H1 (cell line): ENCODE data around the gene AIF1. TPM values are rescaled to one million over a fixed set of nuclear protein-coding genes. Genes with fewer than 3 reads are reported as not detected.

ENCODE experiments used
- ASH2L ChIP-seq: fragments of 200-600, 300-600 bp; sonication (generic); IDR thresholded peaks from one replicate; pipeline ENCODE4 v1.7.1; 2017; ENCODE audit warnings: low read length
- BCL11A ChIP-seq, 2 experiments: IDR thresholded peaks; one replicate each; pipeline ENCODE4 v1.6.1; 2011; ENCODE audit warnings: low read depth in 2 of 2, low read length in 2 of 2, mild to moderate bottlenecking in 2 of 2
- CBX5 ChIP-seq: fragments of 300-800, 300-1000 bp; sonication (generic); IDR thresholded peaks from 2 replicates; pipeline ENCODE4 v1.7.1; 2016; ENCODE audit warnings: antibody characterized with exemption, low read length, low read depth
- CHD2 ChIP-seq: IDR thresholded peaks from 2 replicates; pipeline ENCODE4 v1.6.1; 2012; ENCODE audit warnings: low read length, improper control_type of control experiment
- EGR1 ChIP-seq: IDR thresholded peaks from 2 replicates; pipeline ENCODE4 v1.6.1; 2011; ENCODE audit warnings: low read depth, low read length, borderline replicate concordance
- EP300 ChIP-seq, 2 experiments: IDR thresholded peaks; 1 replicate in 1 of 2; 2 replicates in 1 of 2; pipeline ENCODE4 v1.6.1; 2011 to 2012; ENCODE audit warnings: low read depth in 2 of 2, low read length in 2 of 2, mild to moderate bottlenecking in 2 of 2, borderline replicate concordance in 1 of 2, inconsistent platforms in 1 of 2, moderate library complexity in 1 of 2
- GABPA ChIP-seq: IDR thresholded peaks from 2 replicates; pipeline ENCODE4 v1.6.1; 2011; ENCODE audit warnings: mild to moderate bottlenecking, low read length, moderate library complexity, borderline replicate concordance; ENCODE audit not compliant: insufficient read depth
- GTF2F1 ChIP-seq: IDR thresholded peaks from 2 replicates; pipeline ENCODE4 v1.6.1; 2012; ENCODE audit warnings: low read depth, low read length, improper control_type of control experiment, borderline replicate concordance
- HDAC2 ChIP-seq, 2 experiments: fragments of 300-600 bp in 1 of 2; sonication (generic) in 1 of 2; IDR thresholded peaks; 2 replicates each; pipeline ENCODE4 v1.6.1; 2011 to 2012; ENCODE audit warnings: low read depth in 2 of 2, low read length in 2 of 2, mild to moderate bottlenecking in 2 of 2, moderate library complexity in 2 of 2, borderline replicate concordance in 1 of 2, inconsistent platforms in 1 of 2
- HDAC6 ChIP-seq: IDR thresholded peaks from one replicate; pipeline ENCODE4 v1.7.1; 2012; ENCODE audit warnings: low read depth, mild to moderate bottlenecking, inconsistent platforms, low read length, moderate library complexity
- JUN ChIP-seq: IDR thresholded peaks from 2 replicates; pipeline ENCODE4 v1.6.1; 2011; ENCODE audit warnings: low read depth, mild to moderate bottlenecking, improper control_type of control experiment, low read length
- KDM5A ChIP-seq: fragments of 200-600 bp; IDR thresholded peaks from 2 replicates; pipeline ENCODE4 v1.7.1; 2012; ENCODE audit warnings: mild to moderate bottlenecking, low read length, inconsistent platforms, mixed read lengths
- NANOG ChIP-seq: IDR thresholded peaks from 2 replicates; pipeline ENCODE4 v1.6.1; 2011; ENCODE audit warnings: low read length, low read depth, mild to moderate bottlenecking, inconsistent platforms; ENCODE audit not compliant: insufficient read depth, poor library complexity, severe bottlenecking
- PHF8 ChIP-seq: fragments of 200-600 bp; sonication (generic); conservative IDR thresholded peaks from 2 replicates; pipeline ENCODE4 v1.7.1; 2012; ENCODE audit warnings: low read depth, mild to moderate bottlenecking, inconsistent platforms, low read length, moderate library complexity
- RBBP5 ChIP-seq: IDR thresholded peaks from 2 replicates; pipeline ENCODE4 v1.7.1; 2012; ENCODE audit warnings: low read depth, mild to moderate bottlenecking, inconsistent platforms, low read length, moderate library complexity, borderline replicate concordance
- RNF2 ChIP-seq: fragments of 200-900, 300-1000 bp; sonication (generic); IDR thresholded peaks from 2 replicates; pipeline ENCODE4 v1.7.1; 2016; ENCODE audit warnings: borderline replicate concordance, low read depth, mild to moderate bottlenecking, antibody characterized with exemption, low read length; ENCODE audit not compliant: poor library complexity, severe bottlenecking; ENCODE audit errors: missing control alignments
- TBP ChIP-seq: IDR thresholded peaks from 2 replicates; pipeline ENCODE4 v1.6.1; 2011; ENCODE audit warnings: low read depth, low read length, improper control_type of control experiment
- TCF12 ChIP-seq: IDR thresholded peaks from 2 replicates; pipeline ENCODE4 v1.6.1; 2011; ENCODE audit warnings: low read depth, mild to moderate bottlenecking, low read length
- ZNF274 ChIP-seq: IDR thresholded peaks from 2 replicates; pipeline ENCODE4 v1.7.0; 2012; ENCODE audit warnings: low read length, borderline replicate concordance; ENCODE audit errors: extremely low read depth
- polyA plus RNA-seq, 7 experiments: library from polyadenylated mRNA; depleted of rRNA in 3 of 7; stranded (reverse) in 5 of 7; unstranded in 2 of 7; fragments of >200 nt in 5 of 7; fragments of 200-250 nt in 2 of 7; gene quantifications; 1 replicate in 5 of 7; 2 replicates in 1 of 7; 4 replicates in 1 of 7; pipeline versions ENCODE4 v1.2.1 to v1.2.3, GENCODE V29; 2011 to 2013; ENCODE audit warnings: missing spikeins in 2 of 7, mixed read lengths in 2 of 7
- total RNA-seq: library from RNA; stranded (reverse); fragmentation: NEBNext Ultra II Directional; extraction: Animal tissue kit (Norgen Biotek cat#: 25700); gene quantifications from 2 replicates; pipeline ENCODE4 v1.2.1, GENCODE V29; 2021
- TF ChIP-seq, protein P1 (sequence below): IDR thresholded peaks from 2 replicates; pipeline ENCODE4 v1.6.1; 2012; ENCODE audit warnings: inconsistent platforms
- TF ChIP-seq, protein P2 (sequence below): IDR thresholded peaks from 2 replicates; pipeline ENCODE4 v1.6.1; 2011; ENCODE audit warnings: low read length, improper control_type of control experiment
- TF ChIP-seq, protein P3 (sequence below): IDR thresholded peaks from 2 replicates; pipeline ENCODE4 v1.6.1; 2012; ENCODE audit warnings: inconsistent platforms

The AIF1 gene
- total and polyA plus RNA-seq, 2 of the 8 experiments (the other 6 are each of a cell fraction or from before 2014, with no cell fraction given) = 6.3 to 9.8 TPM

DNA sequence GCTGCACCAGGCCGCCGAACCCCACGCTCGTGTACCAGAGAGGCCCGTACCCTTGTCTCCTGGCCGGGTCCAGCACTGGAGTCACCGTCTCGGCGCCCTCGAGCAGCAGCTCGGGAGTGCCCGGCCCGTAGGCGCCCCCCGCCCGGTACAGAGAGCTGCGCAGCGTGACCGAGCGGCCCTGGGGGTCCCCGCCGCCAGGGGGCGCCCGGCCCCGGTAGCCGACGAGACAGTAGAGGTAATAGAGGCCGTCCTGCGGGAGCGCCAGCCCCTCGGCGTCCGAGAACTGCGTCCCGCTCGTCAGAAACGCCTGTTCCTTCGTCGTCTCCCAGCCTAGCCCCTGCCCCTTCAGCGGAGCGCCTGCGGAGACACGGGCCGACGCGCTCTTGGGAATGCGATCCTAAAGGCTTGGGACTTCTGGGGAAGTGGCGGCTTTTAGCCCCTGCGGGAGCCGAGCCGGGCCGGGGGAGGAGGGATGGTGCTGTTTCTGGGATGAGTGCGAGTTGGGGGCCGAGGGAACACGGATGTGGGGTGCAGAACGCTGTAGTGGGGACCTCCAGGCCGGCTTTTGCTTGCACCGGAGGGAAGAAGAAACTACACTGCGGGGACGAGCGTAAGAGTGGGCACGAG lies 34.1 kb upstream of the AIF1 start (continued):
- TF ChIP-seq, protein P1, sequence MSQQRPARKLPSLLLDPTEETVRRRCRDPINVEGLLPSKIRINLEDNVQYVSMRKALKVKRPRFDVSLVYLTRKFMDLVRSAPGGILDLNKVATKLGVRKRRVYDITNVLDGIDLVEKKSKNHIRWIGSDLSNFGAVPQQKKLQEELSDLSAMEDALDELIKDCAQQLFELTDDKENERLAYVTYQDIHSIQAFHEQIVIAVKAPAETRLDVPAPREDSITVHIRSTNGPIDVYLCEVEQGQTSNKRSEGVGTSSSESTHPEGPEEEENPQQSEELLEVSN = peak; percentile 70
- peak; percentile 85 to 89; a peak in 2 of 4 replicates for TF ChIP-seq HDAC2 (IDR thresholded peaks at IDR 0.05; ENCODE audit: borderline replicate concordance in 1 of 2, low read depth in 2 of 2, low read length in 2 of 2)
- no peak for TF ChIP-seq CBX5
- TF ChIP-seq NANOG = no peak
- TF ChIP-seq EGR1 = no peak
- no peak for TF ChIP-seq KDM5A
- peak; percentile 61; the same call in 1 of the 2 replicates for TF ChIP-seq TBP
- TF ChIP-seq ZNF274 = no peak
- no peak for TF ChIP-seq GTF2F1
- TF ChIP-seq, protein P2, sequence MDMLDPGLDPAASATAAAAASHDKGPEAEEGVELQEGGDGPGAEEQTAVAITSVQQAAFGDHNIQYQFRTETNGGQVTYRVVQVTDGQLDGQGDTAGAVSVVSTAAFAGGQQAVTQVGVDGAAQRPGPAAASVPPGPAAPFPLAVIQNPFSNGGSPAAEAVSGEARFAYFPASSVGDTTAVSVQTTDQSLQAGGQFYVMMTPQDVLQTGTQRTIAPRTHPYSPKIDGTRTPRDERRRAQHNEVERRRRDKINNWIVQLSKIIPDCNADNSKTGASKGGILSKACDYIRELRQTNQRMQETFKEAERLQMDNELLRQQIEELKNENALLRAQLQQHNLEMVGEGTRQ = no peak
- TF ChIP-seq GABPA = no peak
- no peak for TF ChIP-seq EP300 (IDR thresholded peaks at IDR 0.05; ENCODE audit: borderline replicate concordance in 1 of 2, low read depth in 2 of 2, low read length in 2 of 2)
- TF ChIP-seq, protein P3, sequence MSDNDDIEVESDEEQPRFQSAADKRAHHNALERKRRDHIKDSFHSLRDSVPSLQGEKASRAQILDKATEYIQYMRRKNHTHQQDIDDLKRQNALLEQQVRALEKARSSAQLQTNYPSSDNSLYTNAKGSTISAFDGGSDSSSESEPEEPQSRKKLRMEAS = peak; percentile 75
- TF ChIP-seq CHD2 = no peak
- no peak for TF ChIP-seq TCF12
- TF ChIP-seq ASH2L = peak; percentile 96
- TF ChIP-seq HDAC6 = no peak
- no peak for TF ChIP-seq RNF2
- TF ChIP-seq JUN = no peak
- peak; percentile 37; the same call in 1 of the 2 replicates for TF ChIP-seq PHF8
- TF ChIP-seq RBBP5 = peak; percentile 96
- TF ChIP-seq BCL11A (IDR thresholded peaks at IDR 0.05; ENCODE audit: low read depth in 2 of 2, low read length in 2 of 2) = no peak
